ENCODE results near the gene MRPL50.

The MRPL50 gene

GRCh38 chr9:101409079-101409477 is 10.7 kb upstream of the MRPL50 start:
- DNase-seq (ENCODE audit: low read depth): peak; percentile 43
- H3K4me3 ChIP-seq (ENCODE audit: control insufficient read depth, low read depth, low read length): no peak overlapping the region
- TF ChIP-seq CTCF (conservative IDR thresholded peaks at IDR 0.05; ENCODE audit: control insufficient read depth, insufficient read depth, low read depth, low read length): no peak

GRCh38 chr9:101408374-101409078 is 10.1 kb upstream of the MRPL50 start:
- TF ChIP-seq CTCF (conservative IDR thresholded peaks at IDR 0.05; ENCODE audit: control insufficient read depth, insufficient read depth, low read depth, low read length): no peak
- DNase-seq (ENCODE audit: low read depth): peak; percentile 15
- H3K4me3 ChIP-seq (ENCODE audit: control insufficient read depth, low read depth, low read length): no peak overlapping the region

- DNase-seq (ENCODE audit: low read depth): no peak
- no peak overlapping the region for H3K4me3 ChIP-seq (ENCODE audit: control insufficient read depth, low read depth, low read length)
- no peak for TF ChIP-seq CTCF (conservative IDR thresholded peaks at IDR 0.05; ENCODE audit: control insufficient read depth, insufficient read depth, low read depth, low read length)
These were observed 5.3 kb upstream of the MRPL50 start for GRCh38 chr9:101403516-101404285.

- no peak for TF ChIP-seq CTCF (conservative IDR thresholded peaks at IDR 0.05; ENCODE audit: control insufficient read depth, insufficient read depth, low read depth, low read length)
- DNase-seq (ENCODE audit: low read depth): peak; percentile 42
- peak overlapping the region; percentile 77 for H3K4me3 ChIP-seq (ENCODE audit: control insufficient read depth, low read depth, low read length)
These were observed 1.7 kb upstream of the MRPL50 start for GRCh38 chr9:101400120-101400519.

- H3K4me3 ChIP-seq (ENCODE audit: control insufficient read depth, low read depth, low read length): peak overlapping the region; percentile 77
- peak; percentile 8 for DNase-seq (ENCODE audit: low read depth)
- no peak for TF ChIP-seq CTCF (conservative IDR thresholded peaks at IDR 0.05; ENCODE audit: control insufficient read depth, insufficient read depth, low read depth, low read length)
These were observed 1.2 kb upstream of the MRPL50 start for GRCh38 chr9:101399643-101399970.

GRCh38 chr9:101398930-101399642 is 668 bp upstream of the MRPL50 start:
- no peak for TF ChIP-seq CTCF (conservative IDR thresholded peaks at IDR 0.05; ENCODE audit: control insufficient read depth, insufficient read depth, low read depth, low read length)
- no peak for DNase-seq (ENCODE audit: low read depth)
- H3K4me3 ChIP-seq (ENCODE audit: control insufficient read depth, low read depth, low read length): peak overlapping the region; percentile 77
